Upper lobe of left lung (tissue), 6 donors: ENCODE measurements around the gene EPC1. TPM values are rescaled to one million over a fixed set of nuclear protein-coding genes. Genes with fewer than 3 reads are reported as not detected.
"Not testable (repeated sequence)": the region's sequence is repeated elsewhere in the genome, so short reads cannot be mapped to it uniquely, and the experiment has no call there.

ENCODE experiments used
- ATAC-seq, 2 donors: fragments of 200-7000 bp; cut with Tn5 transposase; one replicate each; pipeline ENCODE4 v1.9.1; 2022; ENCODE audit warnings: mild to moderate bottlenecking in 2 of 2, moderate library complexity in 2 of 2; ENCODE audit not compliant: low FRiP score in 2 of 2
- DNase-seq, 2 donors: peaks; one replicate each; pipeline ENCODE4 v3.0.0-alpha.2; 2019 to 2020
- H3K27ac ChIP-seq, 4 donors: fragments of 200-600 bp; sonication (generic); one replicate each; pipeline ENCODE4 v1.5.1; 2016 to 2019
- H3K27me3 ChIP-seq, 4 donors: fragments of 200-600 bp; sonication (generic); one replicate each; pipeline ENCODE4 v1.5.1; 2017 to 2019
- H3K36me3 ChIP-seq, 4 donors: fragments of 200-600 bp; sonication (generic); one replicate each; pipeline ENCODE4 v1.5.1; 2016 to 2019
- H3K4me1 ChIP-seq, 4 donors: fragments of 200-600 bp; sonication (generic); one replicate each; pipeline ENCODE4 v1.5.1; 2018 to 2019
- H3K4me3 ChIP-seq, 4 donors: fragments of 200-600 bp; sonication (generic); one replicate each; pipeline ENCODE4 v1.5.1; 2017 to 2019; ENCODE audit warnings: mild to moderate bottlenecking in 2 of 4, moderate library complexity in 1 of 4
- H3K9me3 ChIP-seq, 4 donors: fragments of 200-600 bp; sonication (generic); one replicate each; pipeline ENCODE4 v1.5.1; 2018 to 2019
- CTCF ChIP-seq, 6 experiments: fragments of 450-650 bp in 4 of 6; fragments of 200-600 bp in 2 of 6; sonication (generic) in 2 of 6; IDR thresholded peaks; one replicate each; pipeline ENCODE4 v1.5.1; 2016 to 2019; ENCODE audit warnings: antibody characterized with exemption in 6 of 6
- EP300 ChIP-seq, 4 donors: sonication (generic); formaldehyde crosslinking; IDR thresholded peaks; one replicate each; pipeline ENCODE4 v1.5.1; 2017; ENCODE audit warnings: antibody characterized with exemption in 4 of 4, control low read depth in 2 of 4
- POLR2A ChIP-seq, 4 donors: fragments of 450-650 bp; IDR thresholded peaks; one replicate each; pipeline ENCODE4 v1.5.1; 2016 to 2017; ENCODE audit warnings: antibody characterized with exemption in 4 of 4, mild to moderate bottlenecking in 2 of 4
- POLR2AphosphoS5 ChIP-seq, 2 donors: sonication (generic); formaldehyde crosslinking; IDR thresholded peaks; one replicate each; pipeline ENCODE4 v1.5.1; 2017; ENCODE audit warnings: antibody characterized with exemption in 2 of 2
- WGBS, 2 donors: methylation state at CpG; one replicate each; pipeline ENCODE4 v1.1.5; 2017 to 2018; 5-methylcytosine and 5-hydroxymethylcytosine counted together
- total RNA-seq, 6 donors: library from RNA; depleted of rRNA in 4 of 6; stranded (reverse); fragments of >200 nt in 4 of 6; gene quantifications; one replicate each; pipeline versions ENCODE4 v1.1.0 to v1.2.1, GENCODE V29; 2016 to 2021
- donor health status: DM: no; HTN: no; CAD: no; lungs with moderate emphysema.
- donor health status: DM: no; HTN: yes; CAD: no; lungs with severe emphysema.

Gene EPC1
- total RNA-seq, 6 donors from 2014 or later: 26.2 to 82.8 (median 36.7) TPM

- Histone ChIP-seq H3K36me3 (no peaks in the 10 kb centered on the region), H3K9me3 (no peaks in the 10 kb centered on the region), H3K27me3 (no peaks in the 10 kb centered on the region), H3K4me1 (peaks cover 4 to 36% (median 21%) of the 10 kb centered on the region in 4 donors), H3K27ac (peak overlapping the region in 2 of 4 donors; percentile 12 to 17), H3K4me3 (no peak overlapping the region)
- no peak for DNase-seq
- no peak for TF ChIP-seq EP300 (IDR thresholded peaks at IDR 0.05)
- TF ChIP-seq CTCF (IDR thresholded peaks at IDR 0.05): no peak
- no peak for TF ChIP-seq POLR2AphosphoS5 (IDR thresholded peaks at IDR 0.05)
- TF ChIP-seq POLR2A (IDR thresholded peaks at IDR 0.05): no peak
- ATAC-seq: no peak
- 37 to 50% methylated on average over 3 of the region's 3 CpGs for WGBS, 2 donors
Measured at GRCh38 chr10:32366588-32366987, 19.6 kb upstream of the EPC1 start.

DNA sequence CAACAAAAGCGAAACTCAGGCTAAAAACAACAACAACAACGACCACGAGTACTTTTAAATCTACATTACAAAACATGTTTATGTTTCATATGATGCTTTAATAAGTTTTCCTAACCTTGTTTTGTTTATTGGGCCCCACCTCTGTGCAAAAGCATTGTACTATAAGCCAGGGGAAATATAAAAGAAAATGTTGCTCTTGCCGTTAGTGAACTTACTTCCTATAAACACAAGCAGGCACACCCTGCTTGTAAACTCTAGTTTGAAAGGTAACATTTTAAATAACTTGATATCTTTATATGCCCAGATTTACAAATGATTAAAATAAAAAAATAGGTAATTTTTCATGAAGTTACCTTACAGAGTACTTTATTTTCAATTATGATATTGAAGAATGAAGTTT is 19.2 kb upstream of the EPC1 start:
- Histone ChIP-seq H3K36me3 (no peaks in the 10 kb centered on the region), H3K27me3 (no peaks in the 10 kb centered on the region), H3K9me3 (no peaks in the 10 kb centered on the region), H3K4me1 (peaks cover 4 to 36% (median 21%) of the 10 kb centered on the region in 4 donors), H3K4me3 (peak overlapping the region in 3 of 4 donors; percentile 2 to 11 (median 9)), H3K27ac (peak overlapping the region in 2 of 4 donors; percentile 12 to 17)
- no peak for DNase-seq
- no peak for TF ChIP-seq POLR2A (IDR thresholded peaks at IDR 0.05)
- ATAC-seq: no peak
- 36 to 52% methylated on average over 4 of the region's 4 CpGs for WGBS, 2 donors

GRCh38 chr10:32365404-32365803 is 18.4 kb upstream of the EPC1 start:
- 94 to 96% methylated on average over 8 of the region's 8 CpGs for WGBS, 2 donors
- not testable (repeated sequence) for H3K4me3 ChIP-seq, H3K36me3 ChIP-seq, H3K9me3 ChIP-seq, DNase-seq, ATAC-seq, H3K27me3 ChIP-seq, H3K27ac ChIP-seq
- peaks cover 4 to 36% (median 21%) of the 10 kb centered on the region in 4 donors for H3K4me1 ChIP-seq

DNA sequence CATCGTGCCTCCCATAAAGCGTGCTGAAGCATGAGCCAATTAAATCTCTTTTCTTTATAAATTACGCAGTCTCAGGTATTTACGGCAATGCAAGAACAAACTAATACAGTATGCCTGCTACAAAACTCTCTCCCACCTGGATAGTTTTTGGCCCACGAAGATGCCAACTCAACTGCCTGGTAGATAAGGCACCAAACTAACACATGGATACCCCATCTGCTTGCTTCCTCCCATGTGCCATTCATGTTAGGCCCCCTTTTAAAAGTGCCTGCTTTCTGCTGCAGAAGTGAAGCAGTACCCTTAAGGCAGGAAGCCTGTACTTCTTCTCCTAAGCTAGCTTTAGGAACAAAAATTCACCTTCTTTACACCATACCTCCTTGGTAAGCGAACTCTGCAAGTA is 15.6 kb upstream of the EPC1 start:
- no peak overlapping the region for H3K4me3 ChIP-seq
- H3K36me3 ChIP-seq: no peaks in the 10 kb centered on the region
- 93 to 96% methylated on average over 6 of the region's 6 CpGs for WGBS, 2 donors
- no peaks in the 10 kb centered on the region for H3K9me3 ChIP-seq
- ATAC-seq (no peak), DNase-seq (no peak)
- no peak overlapping the region for H3K27ac ChIP-seq
- no peaks in the 10 kb centered on the region for H3K27me3 ChIP-seq
- H3K4me1 ChIP-seq: peaks cover 1 to 13% (median 6%) of the 10 kb centered on the region in 4 donors
- TF ChIP-seq POLR2A (IDR thresholded peaks at IDR 0.05): no peak

DNA sequence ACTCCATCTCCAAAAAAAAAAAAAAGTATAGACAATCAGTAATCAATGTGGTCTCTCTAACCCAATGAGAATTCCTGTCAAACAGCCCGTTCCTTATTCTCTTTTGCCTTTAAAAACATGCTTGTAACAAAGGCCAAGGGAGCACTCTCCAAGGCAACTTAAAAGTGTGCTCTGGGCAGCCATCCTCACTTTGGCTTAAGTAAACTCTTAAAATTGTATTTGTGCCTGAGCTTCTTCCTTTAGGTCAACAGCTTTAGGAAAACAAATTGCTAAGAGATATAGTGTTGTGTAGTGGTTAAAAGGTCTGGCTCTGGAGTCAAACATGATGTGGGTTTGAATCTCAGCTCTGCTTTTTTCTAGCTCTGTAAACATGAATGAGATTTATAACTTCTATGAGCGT is 13.9 kb upstream of the EPC1 start:
- Histone ChIP-seq H3K4me3 (no peak overlapping the region), H3K36me3 (no peaks in the 10 kb centered on the region), H3K4me1 (peaks cover 0 to 3% (median under 1%) of the 10 kb centered on the region in 4 donors), H3K27me3 (no peaks in the 10 kb centered on the region), H3K9me3 (no peaks in the 10 kb centered on the region), H3K27ac (no peak overlapping the region)
- ATAC-seq (no peak), DNase-seq (no peak)
- WGBS, 2 donors: 74 to 76% methylated on average over 2 of the region's 2 CpGs
- no peak for TF ChIP-seq POLR2A (IDR thresholded peaks at IDR 0.05)
- no peak for TF ChIP-seq POLR2AphosphoS5 (IDR thresholded peaks at IDR 0.05)
- no peak for TF ChIP-seq EP300 (IDR thresholded peaks at IDR 0.05)
- no peak for TF ChIP-seq CTCF (IDR thresholded peaks at IDR 0.05)

DNA sequence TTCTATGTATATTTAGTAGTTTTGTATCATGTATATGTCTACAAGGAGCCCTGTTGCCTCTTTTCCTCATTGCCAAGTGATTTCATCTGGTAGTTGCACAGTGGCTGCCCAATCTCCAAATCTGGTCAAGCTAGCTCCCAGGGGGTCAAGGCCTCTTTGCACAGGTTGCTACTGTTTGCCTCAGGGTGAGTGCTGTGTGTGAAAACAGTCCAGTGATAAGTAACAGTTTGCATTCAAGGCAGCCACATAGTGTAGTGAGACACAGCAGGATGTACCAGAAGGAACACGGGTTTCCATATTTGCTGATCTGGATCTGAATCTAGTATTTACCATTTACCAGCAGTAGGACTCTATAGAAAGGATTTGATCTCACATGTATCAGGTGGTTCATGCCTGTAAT is 13.3 kb upstream of the EPC1 start:
- ATAC-seq: no peak
- 100% methylated on average over 1 of the region's 1 CpG; no CpG with 5 or more reads in 1 of the 2 donors for WGBS, 2 donors

More for the DNA sequence above, 13.3 kb upstream of the EPC1 start:
- peaks cover 0 to 3% (median under 1%) of the 10 kb centered on the region in 4 donors for H3K4me1 ChIP-seq
- H3K36me3 ChIP-seq: no peaks in the 10 kb centered on the region
- H3K27ac ChIP-seq: no peak overlapping the region
- no peak overlapping the region for H3K4me3 ChIP-seq
- no peaks in the 10 kb centered on the region for H3K27me3 ChIP-seq
- TF ChIP-seq POLR2A (IDR thresholded peaks at IDR 0.05) (no peak), POLR2AphosphoS5 (IDR thresholded peaks at IDR 0.05) (no peak), CTCF (IDR thresholded peaks at IDR 0.05) (no peak), EP300 (IDR thresholded peaks at IDR 0.05) (no peak)
- H3K9me3 ChIP-seq: no peaks in the 10 kb centered on the region
- no peak for DNase-seq
